Activated CD8-positive, alpha-beta memory T cell treated with anti-CD3 and anti-CD28 coated beads for 24 hours (primary cell): Measurements from ENCODE around the gene SLIT1.

Source experiments
- DNase-seq: peaks from one replicate; pipeline ENCODE4 v3.0.0-alpha.2; 2020

SLIT1 gene

DNA sequence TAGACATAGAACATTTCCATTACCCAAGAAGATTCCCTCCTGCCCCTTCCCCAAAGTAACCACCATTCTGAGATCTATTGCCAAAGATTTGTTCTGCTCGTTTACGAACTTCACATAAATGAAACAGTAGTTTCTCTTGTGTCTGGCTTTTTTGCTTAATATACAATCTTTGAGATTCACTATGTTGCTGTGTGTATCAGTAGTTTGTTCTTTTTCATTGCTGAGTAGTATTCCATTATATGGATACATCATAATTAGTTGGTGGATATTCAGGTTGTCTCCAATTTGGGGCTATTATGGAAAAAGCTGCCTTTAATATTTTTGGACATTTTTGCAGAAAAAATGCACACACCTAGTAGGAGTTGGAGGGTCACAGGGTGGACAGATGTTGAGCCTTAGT is 124.3 kb downstream of the SLIT1 start:
- DNase-seq, result no peak

GRCh38 chr10:97060441-97061084 is 125.2 kb downstream of the SLIT1 start:
- no peak for DNase-seq

GRCh38 chr10:97059872-97060205 is 125.9 kb downstream of the SLIT1 start:
- no peak for DNase-seq

DNA sequence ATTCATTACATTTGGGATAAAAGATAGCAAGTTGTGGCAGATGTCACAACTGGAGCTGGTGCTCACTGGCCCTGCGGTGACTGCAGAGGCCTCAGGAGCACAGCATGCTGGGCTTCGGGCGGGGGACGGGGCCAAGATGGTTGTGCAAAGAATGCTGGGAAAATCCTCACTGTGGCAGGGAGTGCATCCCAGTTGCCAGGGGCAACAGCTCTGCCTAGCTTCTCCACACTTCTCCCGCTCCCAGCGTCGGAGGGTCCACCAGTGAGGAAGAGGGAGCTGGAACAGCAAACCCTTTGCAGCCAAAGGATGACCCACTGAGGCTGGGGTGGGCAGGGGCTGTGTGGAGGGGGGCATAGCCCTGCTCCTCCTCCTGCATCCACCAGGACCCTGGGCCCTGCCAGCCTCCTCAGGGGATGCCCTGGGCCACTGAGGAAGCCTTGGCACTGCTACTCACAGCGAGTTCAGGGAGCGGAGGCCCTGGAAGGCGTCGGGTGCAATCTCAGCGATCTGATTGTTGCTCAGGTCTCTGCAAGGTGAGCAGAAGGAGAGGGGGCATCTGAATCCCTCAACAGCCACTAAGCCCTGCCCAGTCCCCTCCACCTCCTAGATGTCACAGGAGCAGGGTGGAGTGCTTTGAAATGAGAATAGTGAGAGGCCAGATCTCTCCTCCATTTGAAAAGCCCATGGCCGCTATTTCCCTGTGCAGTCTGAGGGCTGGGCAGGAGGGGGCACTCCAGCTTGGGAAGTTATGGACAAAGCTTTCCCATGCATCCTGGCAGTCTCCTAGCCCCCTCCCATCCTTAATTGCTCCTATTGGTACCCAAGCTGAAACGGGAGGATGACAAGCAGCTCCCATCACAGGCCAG is 126.5 kb downstream of the SLIT1 start:
- no peak for DNase-seq

GRCh38 chr10:97058521-97058920 is 127.2 kb downstream of the SLIT1 start:
- no peak for DNase-seq

DNA sequence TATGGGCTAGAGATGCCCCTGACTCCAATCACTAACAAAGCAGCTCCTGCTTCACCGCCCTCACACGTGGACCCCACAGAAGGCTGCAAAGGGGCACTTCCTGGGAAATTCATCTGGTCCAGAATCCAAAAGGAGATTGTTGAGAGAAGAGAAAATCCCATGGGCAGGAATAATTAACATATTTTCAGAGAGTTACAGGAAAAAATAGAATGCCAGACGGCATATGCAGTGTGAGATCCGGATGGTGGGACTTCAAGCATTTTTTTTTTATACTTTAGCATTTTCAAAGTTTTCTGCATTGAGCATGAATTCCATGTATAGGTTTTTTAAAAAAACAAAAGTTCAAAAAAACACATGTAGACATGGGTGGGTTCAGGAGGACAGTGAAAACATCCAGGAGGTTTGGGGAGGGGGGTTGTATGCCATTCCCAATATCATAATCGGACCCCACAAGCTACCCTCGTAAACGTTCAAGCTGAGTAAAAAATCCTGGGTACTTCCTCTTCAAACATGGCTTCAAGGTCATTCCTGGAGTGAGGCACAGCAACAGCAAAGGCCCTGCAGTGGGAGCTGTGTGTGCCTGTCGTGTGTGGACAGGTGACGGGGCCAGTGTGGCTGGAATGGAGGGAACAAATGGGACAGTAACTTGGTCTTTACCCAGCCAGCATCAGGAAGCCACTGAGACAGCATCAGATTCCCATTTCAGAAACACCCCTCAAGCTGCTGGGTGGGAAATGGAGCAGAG is 128.1 kb downstream of the SLIT1 start:
- no peak for DNase-seq

DNA sequence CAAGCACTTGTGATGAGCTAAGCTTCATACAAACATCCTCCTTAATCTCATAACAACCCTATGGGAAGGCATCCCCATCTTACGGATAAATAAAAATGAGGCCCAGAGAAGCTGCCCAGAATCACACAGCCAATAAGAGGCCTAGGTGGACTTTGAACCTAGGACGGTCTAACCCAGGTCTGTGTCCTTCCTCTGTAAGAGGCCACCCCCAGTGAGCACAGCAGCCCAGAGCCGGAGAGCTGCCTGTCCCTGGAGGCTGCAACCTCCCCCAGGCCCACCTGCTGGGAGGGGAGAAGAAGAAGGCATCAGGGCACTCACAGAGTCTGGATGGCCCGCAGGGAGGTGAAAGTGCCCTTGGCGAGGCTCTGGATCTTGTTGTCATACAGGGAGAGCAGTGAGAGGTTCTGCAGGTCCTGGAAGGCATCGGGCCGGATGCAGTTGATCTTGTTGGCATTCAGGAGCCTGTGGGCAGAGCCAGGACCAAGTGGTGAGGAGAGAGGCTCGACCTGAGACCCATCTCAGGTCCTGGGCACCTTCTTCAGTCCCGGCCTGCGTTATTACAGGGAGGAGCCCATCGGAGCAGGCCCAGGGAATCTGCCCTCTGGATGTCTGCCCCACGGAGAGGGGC is 129.6 kb downstream of the SLIT1 start:
- no peak for DNase-seq

GRCh38 chr10:97053276-97053675 is 132.5 kb downstream of the SLIT1 start:
- no peak for DNase-seq

DNA sequence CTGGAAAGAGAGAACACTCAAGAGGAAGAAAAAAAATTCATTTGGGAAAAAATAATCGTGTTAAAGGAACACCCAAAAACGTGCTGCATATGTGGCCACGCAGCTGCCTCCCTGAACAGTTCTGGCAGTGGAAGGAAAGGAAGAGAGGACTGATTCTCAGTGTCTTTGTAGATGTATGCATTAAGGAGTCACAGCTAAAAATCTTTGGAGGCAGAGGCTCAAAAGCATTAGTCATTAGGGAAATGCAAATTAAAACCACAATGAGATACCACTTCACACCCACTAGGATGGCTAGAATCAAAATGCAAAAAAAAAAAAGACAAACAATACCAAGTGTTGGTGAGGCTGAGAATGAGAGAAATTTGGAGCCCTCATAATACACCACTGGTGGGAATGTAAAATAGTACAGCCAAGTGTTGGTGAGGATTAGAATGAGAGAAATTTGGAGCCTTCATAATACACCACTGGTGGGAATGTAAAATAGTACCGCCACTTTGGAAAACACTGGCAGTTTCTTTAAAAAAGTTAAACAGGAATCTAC is 134.7 kb downstream of the SLIT1 start:
- no peak for DNase-seq

DNA sequence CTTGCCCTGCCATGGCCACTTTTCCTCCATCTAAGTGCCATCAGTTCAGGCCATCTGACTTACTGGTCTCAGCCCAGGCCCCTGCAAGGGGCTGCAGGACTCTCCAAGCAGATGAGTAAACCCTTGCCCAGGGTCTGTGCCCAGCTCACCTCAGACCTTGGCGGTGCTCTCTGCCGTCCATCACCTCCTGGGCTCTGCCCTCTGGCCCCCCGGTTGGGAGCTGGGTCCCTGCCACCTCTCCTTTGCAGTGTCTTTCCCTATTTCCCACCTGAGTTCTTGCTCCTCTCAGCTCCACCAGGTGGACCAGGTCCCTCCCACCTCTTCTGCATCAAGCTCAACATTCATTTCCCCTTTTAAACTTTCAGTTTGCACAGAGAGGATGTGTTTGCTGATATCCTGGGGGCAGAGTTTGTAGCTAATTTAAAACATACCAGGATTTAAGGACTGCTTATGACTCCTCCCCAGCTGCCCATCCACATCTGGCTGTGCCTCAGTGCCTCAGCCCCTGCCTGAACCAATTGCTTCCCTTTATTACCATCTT is 135.5 kb downstream of the SLIT1 start:
- no peak for DNase-seq

DNA sequence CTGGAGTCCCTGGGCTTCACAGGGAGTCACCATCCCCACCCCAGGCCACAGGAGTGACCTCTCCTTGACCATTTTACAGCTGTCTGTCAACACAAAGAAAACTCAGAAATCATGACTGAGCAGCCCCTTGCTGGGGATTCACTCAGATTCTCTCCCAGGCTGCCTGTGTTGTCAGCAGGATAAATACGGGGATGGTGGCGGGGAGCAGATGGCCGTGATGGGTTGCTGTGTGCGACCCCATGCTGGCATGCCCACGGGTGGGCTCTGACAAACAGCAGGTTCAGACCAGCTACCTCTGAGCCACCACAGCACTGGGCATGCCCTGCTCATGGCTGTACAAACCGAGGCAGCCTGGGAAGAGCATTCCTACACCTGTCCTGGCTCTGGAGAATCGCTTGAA is 136.1 kb downstream of the SLIT1 start:
- DNase-seq, result no peak

GRCh38 chr10:97048649-97049427 is 136.9 kb downstream of the SLIT1 start:
- DNase-seq, result no peak

DNA sequence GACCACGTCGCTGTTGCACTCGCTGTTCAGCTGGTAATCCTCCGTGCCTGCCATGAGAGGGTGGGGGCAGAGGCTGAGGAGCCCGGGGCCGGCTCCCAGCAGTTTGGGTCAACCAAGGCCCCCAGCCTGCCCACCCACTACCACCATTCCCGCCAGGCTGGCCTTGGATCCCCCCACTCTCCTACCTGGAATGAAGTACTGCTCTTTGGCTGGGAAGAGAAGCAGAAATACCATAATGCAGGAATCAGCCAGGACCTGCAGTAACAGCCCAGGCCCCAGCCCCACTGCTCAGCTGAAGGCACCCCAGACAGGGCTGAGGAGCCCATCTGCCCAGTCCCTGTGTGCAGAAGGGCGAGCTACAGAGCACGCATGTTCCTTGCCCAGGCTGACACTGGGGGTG is 138.0 kb downstream of the SLIT1 start:
- DNase-seq, result no peak

DNA sequence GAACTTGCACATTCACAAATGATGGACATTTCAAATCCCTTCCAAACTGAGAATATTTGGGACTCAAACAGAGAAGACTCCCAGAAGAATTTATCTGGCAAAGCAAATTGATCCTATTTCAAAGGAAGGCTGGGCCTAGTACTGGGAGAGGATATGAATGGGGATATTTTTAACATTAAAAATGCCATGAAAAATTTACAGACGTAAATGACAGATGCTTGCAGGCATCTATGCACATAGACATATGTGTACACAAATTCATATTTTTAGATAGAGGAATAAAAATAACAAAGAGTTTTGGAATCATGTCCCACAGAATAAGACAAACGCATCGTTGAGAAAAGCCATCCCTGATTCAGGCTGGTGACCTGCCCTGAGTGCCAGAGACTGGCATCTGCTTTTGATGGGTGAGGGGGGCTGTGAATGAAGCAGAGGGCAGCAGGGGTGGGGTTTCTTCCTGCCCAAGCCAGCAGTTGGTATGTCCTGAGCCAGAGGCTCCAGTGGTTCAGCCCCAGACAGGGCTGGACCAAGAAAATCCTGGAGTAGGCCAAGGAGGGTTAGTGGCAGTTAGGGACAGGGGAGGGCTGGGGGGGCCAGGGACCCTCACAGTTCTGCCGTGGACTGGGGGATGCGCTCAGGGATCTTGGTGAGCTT is 138.5 kb downstream of the SLIT1 start:
- no peak for DNase-seq

DNA sequence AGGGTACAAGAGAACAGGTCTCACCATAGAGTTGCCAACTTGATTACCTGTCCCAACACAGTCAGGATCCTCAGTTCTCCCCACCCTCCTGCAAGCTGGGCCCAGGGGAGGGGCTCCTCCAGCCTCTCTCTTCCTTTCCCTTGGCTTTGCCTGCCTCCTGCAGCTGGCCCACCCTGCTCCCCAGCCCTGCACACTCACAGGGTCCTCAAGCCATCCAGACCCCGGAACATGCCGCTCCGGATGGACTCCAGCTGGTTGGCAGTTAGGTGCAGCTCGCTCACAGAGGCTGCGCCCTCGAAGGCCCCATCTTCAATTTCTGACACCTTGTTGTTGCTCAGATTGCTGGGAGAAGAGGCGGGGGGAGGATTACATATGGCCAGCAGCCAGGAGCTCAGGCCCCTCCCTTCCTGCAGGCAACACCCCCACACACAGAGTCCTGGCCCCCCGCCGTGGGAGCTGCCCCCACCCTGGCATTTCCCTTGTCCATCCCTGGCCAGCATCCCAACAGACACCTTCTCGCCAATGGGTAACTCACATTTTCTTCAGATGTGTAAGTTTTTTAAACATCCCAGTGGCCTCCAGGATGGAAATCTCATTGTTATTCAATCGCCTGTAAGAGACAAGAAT is 139.2 kb downstream of the SLIT1 start:
- no peak for DNase-seq

- DNase-seq, result no peak
Measured at GRCh38 chr10:97043563-97043855, 142.2 kb downstream of the SLIT1 start.

DNA sequence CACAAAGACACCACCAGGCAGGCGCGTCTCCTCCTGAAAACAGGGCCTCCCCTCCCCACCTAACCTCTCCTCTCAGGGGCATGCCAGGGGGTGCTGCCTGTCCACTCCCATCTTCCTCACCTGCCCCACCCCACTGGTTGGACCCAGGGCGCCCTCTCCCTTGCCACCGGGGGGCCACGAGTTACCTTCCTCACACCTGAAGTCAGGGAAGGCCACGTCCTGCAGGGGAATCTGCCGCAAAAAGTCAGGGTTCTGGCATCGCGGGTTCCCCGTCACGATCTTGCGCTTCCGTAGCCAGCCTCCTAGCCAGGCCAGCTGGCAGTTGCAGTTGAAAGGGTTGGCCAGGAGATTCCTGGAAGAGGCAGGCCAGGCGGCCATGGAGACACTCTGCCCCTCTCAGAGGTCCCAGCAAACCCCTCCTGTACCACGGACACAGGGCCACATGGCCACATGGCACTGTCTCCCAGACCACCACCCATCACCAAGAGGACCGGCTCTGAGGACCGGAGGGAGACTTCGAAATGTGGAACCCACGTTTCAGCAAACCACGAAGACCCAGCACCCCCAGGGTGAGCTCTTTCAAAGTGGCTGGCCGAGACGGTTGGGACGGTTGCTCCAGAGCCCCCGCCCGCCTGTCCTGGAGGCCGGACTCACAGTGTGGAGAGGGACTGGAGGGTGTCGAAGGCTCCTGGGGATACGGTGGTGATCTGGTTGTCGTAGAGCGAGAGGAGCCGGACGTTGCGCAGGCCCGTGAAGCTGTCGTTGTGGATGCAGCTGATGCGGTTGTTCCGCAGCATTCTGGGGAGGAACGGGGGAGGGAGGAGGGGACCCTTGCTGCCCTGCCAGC is 142.8 kb downstream of the SLIT1 start:
- no peak for DNase-seq

- no peak for DNase-seq
Measured at GRCh38 chr10:97042081-97042480, 143.7 kb downstream of the SLIT1 start.

DNA sequence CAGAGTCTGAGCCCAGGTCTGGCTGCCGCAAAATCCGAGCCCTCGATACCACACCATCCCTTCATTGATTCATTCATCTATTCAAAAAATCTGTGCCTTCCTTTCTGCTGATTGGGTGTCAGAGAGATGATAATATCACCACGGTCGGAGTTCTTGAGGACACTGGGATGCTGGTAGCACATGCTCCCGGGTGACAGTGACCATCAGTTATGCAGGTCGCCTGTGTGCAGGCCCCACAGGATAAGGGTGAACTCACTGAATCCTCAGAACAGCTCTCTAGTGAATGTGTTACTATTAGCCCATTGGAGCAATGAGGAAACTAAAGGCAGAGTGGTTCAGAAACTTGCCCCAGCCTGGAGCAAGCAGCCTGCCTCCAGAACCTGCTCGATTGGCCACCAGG is 145.1 kb downstream of the SLIT1 start:
- DNase-seq, result no peak

DNA sequence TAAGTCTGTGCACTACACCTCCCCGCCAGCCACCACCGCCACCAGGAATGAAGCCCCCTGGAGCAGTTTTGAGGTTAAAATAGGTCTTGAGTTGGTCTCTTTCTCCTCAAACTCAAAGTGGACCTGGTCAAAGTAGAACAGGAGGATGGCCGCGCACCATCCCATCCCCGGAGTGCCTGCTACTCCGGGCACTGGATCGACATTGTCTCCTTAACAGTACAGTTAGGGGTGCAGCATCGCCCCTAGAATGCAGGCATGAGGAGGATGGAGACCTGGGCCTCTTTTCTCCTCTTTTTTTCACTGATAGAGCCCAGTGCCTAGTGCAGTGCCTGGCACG is 145.5 kb downstream of the SLIT1 start:
- DNase-seq, result no peak
